BE2C (cell line): ENCODE results near the gene ZCCHC9. TPM values are rescaled to one million over a fixed set of nuclear protein-coding genes. Genes with fewer than 3 reads are reported as not detected.
"Not testable (repeated sequence)": the region's sequence is repeated elsewhere in the genome, so short reads cannot be mapped to it uniquely, and the experiment has no call there.

Source experiments
- DNase-seq: peaks from one replicate; pipeline ENCODE4 v3.0.0-alpha.2; 2020
- H3K27me3 ChIP-seq: fragments of 250-450 bp; sonication (Bioruptor Pico); 2 replicates; pipeline ENCODE4 v1.5.1; 2020; ENCODE audit warnings: mild to moderate bottlenecking
- H3K36me3 ChIP-seq: fragments of 250-450 bp; sonication (Bioruptor Pico); 2 replicates; pipeline ENCODE4 v1.5.1; 2020; ENCODE audit warnings: mild to moderate bottlenecking
- H3K4me1 ChIP-seq: fragments of 250-450 bp; sonication (Bioruptor Pico); 2 replicates; pipeline ENCODE4 v1.5.1; 2020
- H3K4me3 ChIP-seq: 2 replicates; pipeline ENCODE4 v1.5.1; 2011; ENCODE audit warnings: low read depth, low read length
- H3K9me3 ChIP-seq: fragments of 250-450 bp; sonication (Bioruptor Pico); 2 replicates; pipeline ENCODE4 v1.5.1; 2020
- CTCF ChIP-seq: IDR thresholded peaks from 2 replicates; pipeline ENCODE4 v1.5.1; 2012; ENCODE audit warnings: mild to moderate bottlenecking, low read depth, low read length
- polyA plus RNA-seq: library from polyadenylated mRNA; unstranded; fragments of >200 nt; gene quantifications from one replicate; pipeline ENCODE4 v1.2.1, GENCODE V29; 2012; ENCODE audit warnings: low read depth, missing spikeins; ENCODE audit not compliant: insufficient read length, insufficient read depth

The ZCCHC9 gene
- 21.0 TPM for polyA plus RNA-seq

- peak; percentile 95 for DNase-seq
- Histone ChIP-seq H3K9me3 (no peaks in the 10 kb centered on the region), H3K27me3 (no peaks in the 10 kb centered on the region), H3K36me3 (peaks cover 4% of the 10 kb centered on the region), H3K4me3 (peak within 1 kb of the TSS; percentile 84), H3K4me1 (peaks cover 6% of the 10 kb centered on the region)
- peak; percentile 40; the same call in 1 of the 2 replicates for TF ChIP-seq CTCF
These were observed at the start of gene ZCCHC9 for GRCh38 chr5:81301271-81302015. ZCCHC9 (plus strand) TSS chr5:81301587; CDS start chr5:81304758, 3,171 bp downstream.

GRCh38 chr5:81251922-81252321 lies 49.5 kb upstream of the ZCCHC9 start:
- Histone ChIP-seq H3K36me3 (no peaks in the 10 kb centered on the region), H3K4me3 (no peak overlapping the region), H3K27me3 (no peaks in the 10 kb centered on the region), H3K4me1 (peaks cover 9% of the 10 kb centered on the region), H3K9me3 (no peaks in the 10 kb centered on the region)
- DNase-seq = no peak
- TF ChIP-seq CTCF = no peak

GRCh38 chr5:81252904-81253303 lies 48.5 kb upstream of the ZCCHC9 start:
- no peaks in the 10 kb centered on the region for H3K9me3 ChIP-seq
- TF ChIP-seq CTCF = no peak
- H3K36me3 ChIP-seq = no peaks in the 10 kb centered on the region
- no peak for DNase-seq
- H3K4me3 ChIP-seq = no peak overlapping the region
- H3K27me3 ChIP-seq = no peaks in the 10 kb centered on the region
- H3K4me1 ChIP-seq = peaks cover 12% of the 10 kb centered on the region

- peaks cover 9% of the 10 kb centered on the region for H3K4me1 ChIP-seq
- TF ChIP-seq CTCF = no peak
- H3K9me3 ChIP-seq = no peaks in the 10 kb centered on the region
- H3K27me3 ChIP-seq = no peaks in the 10 kb centered on the region
- no peak for DNase-seq
- no peaks in the 10 kb centered on the region for H3K36me3 ChIP-seq
- H3K4me3 ChIP-seq = no peak overlapping the region
These were observed 47.5 kb upstream of the ZCCHC9 start for GRCh38 chr5:81253875-81254274.

- Histone ChIP-seq H3K9me3 (no peaks in the 10 kb centered on the region), H3K4me1 (peaks cover 9% of the 10 kb centered on the region), H3K4me3 (no peak overlapping the region), H3K36me3 (no peaks in the 10 kb centered on the region), H3K27me3 (no peaks in the 10 kb centered on the region)
- DNase-seq = no peak
- TF ChIP-seq CTCF = no peak
These were observed 46.4 kb upstream of the ZCCHC9 start for GRCh38 chr5:81254886-81255559.

- no peaks in the 10 kb centered on the region for H3K27me3 ChIP-seq
These were observed 44.6 kb upstream of the ZCCHC9 start for GRCh38 chr5:81256766-81257165.

GRCh38 chr5:81262796-81263195 lies 38.6 kb upstream of the ZCCHC9 start:
- not testable (repeated sequence) for H3K9me3 ChIP-seq, H3K36me3 ChIP-seq, H3K4me3 ChIP-seq, DNase-seq, H3K4me1 ChIP-seq, H3K27me3 ChIP-seq

More at GRCh38 chr5:81256766-81257165, 44.6 kb upstream of the ZCCHC9 start:
- no peak overlapping the region for H3K4me3 ChIP-seq
- no peak for TF ChIP-seq CTCF
- peak; percentile 64 for DNase-seq
- no peaks in the 10 kb centered on the region for H3K9me3 ChIP-seq
- H3K36me3 ChIP-seq = no peaks in the 10 kb centered on the region
- H3K4me1 ChIP-seq = peaks cover 9% of the 10 kb centered on the region
